CD4-positive, alpha-beta T cell (primary cell): Measurements from ENCODE around the gene TSPAN32. TPM values are rescaled to one million over a fixed set of nuclear protein-coding genes. Genes with fewer than 3 reads are reported as not detected.
A peak's percentile ranks its signal among the peaks of the same experiment; 100 is the strongest.

ENCODE experiments used
- ATAC-seq: fragments of 200-7000 bp; cut with Tn5 transposase; one replicate; pipeline ENCODE4 v1.10.0; 2022; ENCODE audit warnings: mild to moderate bottlenecking; ENCODE audit not compliant: poor library complexity
- CTCF ChIA-PET: fragments of 350-600 bp; sonication (Branson Sonifier 250); formaldehyde crosslinking; loops from one replicate; lab custom pipeline; 2021; ENCODE audit warnings: antibody characterized with exemption, inconsistent platforms; lab: Charles Lee
- POLR2A ChIA-PET: fragments of 350-600 bp; sonication (Branson Sonifier 250); formaldehyde crosslinking; loops from one replicate; lab custom pipeline; 2021; ENCODE audit warnings: antibody characterized with exemption, inconsistent platforms; lab: Charles Lee
- DNase-seq, 14 experiments: peaks; one replicate each; pipeline ENCODE4 v3.0.0-alpha.2; 2013 to 2020; ENCODE audit warnings: mixed read lengths in 2 of 14
- H3K27ac ChIP-seq, 2 donors: one replicate each; pipeline versions ENCODE4 v1.5.1 to v1.7.0; 2013; ENCODE audit warnings: low read length in 2 of 2, low read depth in 1 of 2, mild to moderate bottlenecking in 1 of 2
- H3K27me3 ChIP-seq, 2 experiments: 1 replicate in 1 of 2; 2 replicates in 1 of 2; pipeline versions ENCODE4 v1.6.1 to v1.7.0; 2013; ENCODE audit warnings: low read length in 2 of 2, control low read depth in 1 of 2, mild to moderate bottlenecking in 1 of 2, moderate library complexity in 1 of 2; ENCODE audit not compliant: insufficient read depth in 2 of 2, control insufficient read depth in 1 of 2
- H3K36me3 ChIP-seq: one replicate; pipeline ENCODE4 v1.6.1; 2013; ENCODE audit warnings: low read length, control low read depth; ENCODE audit not compliant: insufficient read depth
- H3K4me1 ChIP-seq: one replicate; pipeline ENCODE4 v1.6.1; 2013; ENCODE audit warnings: low read length, control low read depth; ENCODE audit not compliant: insufficient read depth
- H3K4me3 ChIP-seq: one replicate; pipeline ENCODE4 v1.5.1; 2013; ENCODE audit warnings: mild to moderate bottlenecking, low read length, moderate library complexity
- H3K9me3 ChIP-seq, 2 experiments: 1 replicate in 1 of 2; 2 replicates in 1 of 2; pipeline versions ENCODE4 v1.6.1 to v1.7.0; 2013; ENCODE audit warnings: low read length in 2 of 2, mild to moderate bottlenecking in 2 of 2, control low read depth in 1 of 2, moderate library complexity in 1 of 2; ENCODE audit not compliant: control insufficient read depth in 1 of 2, insufficient read depth in 1 of 2
- H3K27ac Mint-ChIP-seq: one replicate; pipeline ENCODE4 v1.8.0; 2020; ENCODE audit warnings: mixed read lengths
- H3K27me3 Mint-ChIP-seq: one replicate; pipeline ENCODE4 v1.8.0; 2021; ENCODE audit warnings: mixed read lengths
- H3K36me3 Mint-ChIP-seq: one replicate; pipeline ENCODE4 v1.8.0; 2021; ENCODE audit warnings: low read depth, mixed read lengths
- H3K4me1 Mint-ChIP-seq: one replicate; pipeline ENCODE4 v1.8.0; 2021; ENCODE audit warnings: low read depth, mixed read lengths
- H3K4me3 Mint-ChIP-seq: one replicate; pipeline ENCODE4 v1.8.0; 2020; ENCODE audit warnings: mild to moderate bottlenecking, mixed read lengths
- H3K9me3 Mint-ChIP-seq: one replicate; pipeline ENCODE4 v1.8.0; 2020; ENCODE audit warnings: mixed read lengths
- intact Hi-C, 2 experiments: fragments of 100-400 bp; cut with DNase I in 1 of 2; cut with micrococcal nuclease in 1 of 2; formaldehyde crosslinking; loops; one replicate each; pipeline versions ENCODE4 v1.15.1 to v1.9.0; 2023 to 2025; cut with DNase I, micrococcal nuclease
- total RNA-seq, 174 experiments: library from RNA in 2 of 174; stranded (reverse) in 2 of 174; gene quantifications; one replicate each; pipeline ENCODE4 v1.2.3 and lab custom pipeline; 2021 to 2026
- TF ChIP-seq, protein P1 (sequence below): fragments of 200-600 bp; IDR thresholded peaks from one replicate; pipeline ENCODE4 v1.8.0; 2022; ENCODE audit warnings: antibody characterized with exemption, mild to moderate bottlenecking

The TSPAN32 gene
- total RNA-seq, 2 experiments from 2014 or later, result 81.8 TPM

DNA sequence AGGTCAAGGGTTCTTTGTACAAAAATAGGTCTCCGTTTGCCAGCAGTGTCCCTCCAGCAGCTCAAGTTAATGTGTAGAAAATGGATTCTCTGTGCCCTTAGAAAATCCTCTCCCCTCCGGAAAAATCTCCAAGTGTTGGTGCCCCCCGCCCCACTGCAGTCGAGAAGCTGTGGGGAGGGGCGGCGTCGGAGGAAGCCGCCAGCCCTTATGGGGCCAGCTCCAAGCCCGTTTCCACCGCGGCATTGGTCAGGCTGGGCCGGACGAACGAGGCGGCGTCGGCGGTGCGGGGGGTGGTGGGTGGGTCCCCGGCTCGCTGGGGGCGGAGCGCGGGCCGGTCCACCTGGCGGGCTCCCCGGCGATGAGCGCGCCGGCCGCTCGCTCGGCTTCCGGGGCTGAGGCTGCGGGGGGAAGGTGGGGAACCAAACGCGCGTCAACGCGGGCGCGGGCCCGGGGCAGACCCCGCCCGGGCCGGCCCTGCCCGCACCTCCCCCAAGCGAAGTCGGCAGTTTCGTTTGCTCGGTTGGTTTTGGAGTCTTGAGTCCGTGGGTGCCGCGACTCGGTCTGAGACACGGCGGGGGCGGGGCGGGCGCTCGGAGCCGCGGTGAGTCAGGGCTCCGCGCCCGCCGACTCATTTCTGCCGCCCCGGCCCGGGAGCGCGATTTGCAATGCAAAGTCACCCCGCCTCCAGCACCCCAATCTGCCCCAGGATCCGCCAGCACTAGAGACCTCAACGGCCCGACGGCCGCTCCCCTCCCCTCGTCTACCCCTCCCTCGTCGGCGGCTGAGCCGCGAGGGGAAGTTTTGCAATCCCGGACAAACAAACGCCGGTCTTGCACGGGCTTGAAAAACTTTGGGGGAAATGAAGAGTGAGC lies 32.8 kb upstream of the TSPAN32 start:
- CTCF ChIA-PET, result no interaction called here
- peaks cover 54% of the 10 kb centered on the region for H3K4me1 ChIP-seq
- peak; percentile 27 for ATAC-seq

DNA sequence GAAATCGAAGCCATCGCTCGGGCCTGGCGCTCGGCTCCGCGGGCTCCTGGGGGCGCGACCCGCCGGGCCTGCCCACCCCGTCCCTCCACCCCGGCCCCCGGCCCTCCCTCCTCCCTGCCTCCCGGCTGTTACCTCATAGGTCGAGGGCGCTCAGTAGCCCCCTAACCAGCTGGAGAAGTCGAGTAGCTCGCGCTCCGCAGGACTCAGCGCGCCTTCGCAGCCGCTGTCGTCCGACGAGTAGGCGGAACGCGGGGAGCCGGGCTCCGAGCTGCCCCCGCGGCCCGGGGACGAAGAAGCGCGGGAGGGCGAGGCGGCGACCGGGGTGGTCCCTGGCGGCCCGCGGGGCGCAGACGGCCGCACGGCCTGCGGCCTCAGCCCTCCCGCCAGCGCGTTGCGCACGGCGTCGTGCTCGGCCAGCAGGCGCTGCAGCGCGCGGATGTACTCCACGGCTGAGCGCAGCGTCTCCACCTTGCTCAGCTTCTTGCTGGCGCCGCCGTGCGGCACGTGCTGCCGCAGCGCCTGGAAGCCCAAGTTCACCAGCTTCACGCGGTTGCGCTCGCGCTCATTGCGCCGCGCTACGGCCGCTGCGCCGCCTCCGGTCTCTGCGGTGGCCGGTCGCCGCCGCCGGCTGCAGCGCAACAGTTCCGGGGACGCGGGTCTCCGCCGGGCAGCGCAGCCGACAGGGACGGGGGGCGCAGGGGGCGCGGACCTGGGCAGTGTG lies 32.1 kb upstream of the TSPAN32 start:
- Mint-ChIP-seq H3K36me3 (no peaks in the 10 kb centered on the region), H3K9me3 (no peaks in the 10 kb centered on the region), H3K4me3 (no peak overlapping the region), H3K27me3 (peaks cover 42% of the 10 kb centered on the region), H3K27ac (no peak overlapping the region), H3K4me1 (peaks cover 19% of the 10 kb centered on the region)
- H3K9me3 ChIP-seq, result peaks cover 0 to 25% of the 10 kb centered on the region in 2 experiments
- intact Hi-C loops, result loop anchor here in 1 of 2 experiments (2.0 kb wide), 1 partner anchor 73 kb away; no protein-coding TSS in a partner anchor
- peaks cover 54% of the 10 kb centered on the region for H3K4me1 ChIP-seq
- ATAC-seq (peak; percentile 65), DNase-seq (peak in 11 of 14 experiments; percentile 13 to 80 (median 33))
- TF ChIP-seq, protein P1, sequence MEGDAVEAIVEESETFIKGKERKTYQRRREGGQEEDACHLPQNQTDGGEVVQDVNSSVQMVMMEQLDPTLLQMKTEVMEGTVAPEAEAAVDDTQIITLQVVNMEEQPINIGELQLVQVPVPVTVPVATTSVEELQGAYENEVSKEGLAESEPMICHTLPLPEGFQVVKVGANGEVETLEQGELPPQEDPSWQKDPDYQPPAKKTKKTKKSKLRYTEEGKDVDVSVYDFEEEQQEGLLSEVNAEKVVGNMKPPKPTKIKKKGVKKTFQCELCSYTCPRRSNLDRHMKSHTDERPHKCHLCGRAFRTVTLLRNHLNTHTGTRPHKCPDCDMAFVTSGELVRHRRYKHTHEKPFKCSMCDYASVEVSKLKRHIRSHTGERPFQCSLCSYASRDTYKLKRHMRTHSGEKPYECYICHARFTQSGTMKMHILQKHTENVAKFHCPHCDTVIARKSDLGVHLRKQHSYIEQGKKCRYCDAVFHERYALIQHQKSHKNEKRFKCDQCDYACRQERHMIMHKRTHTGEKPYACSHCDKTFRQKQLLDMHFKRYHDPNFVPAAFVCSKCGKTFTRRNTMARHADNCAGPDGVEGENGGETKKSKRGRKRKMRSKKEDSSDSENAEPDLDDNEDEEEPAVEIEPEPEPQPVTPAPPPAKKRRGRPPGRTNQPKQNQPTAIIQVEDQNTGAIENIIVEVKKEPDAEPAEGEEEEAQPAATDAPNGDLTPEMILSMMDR, result no peak
- H3K27ac ChIP-seq, result no peak overlapping the region
- ChIA-PET POLR2A (interaction anchor here (0.9 to 1.7 kb wide), 2 partner anchors 32 to 131 kb away, joined by 3 to 4 read pairs; partner anchors contain the start of genes C11orf21, TSPAN32 and TSSC4), CTCF (no interaction called here)
- peaks cover 29 to 35% of the 10 kb centered on the region in 2 experiments for H3K27me3 ChIP-seq
- no peaks in the 10 kb centered on the region for H3K36me3 ChIP-seq
- H3K4me3 ChIP-seq, result peak overlapping the region; percentile 42

More for the DNA sequence above, 32.8 kb upstream of the TSPAN32 start:
- H3K9me3 ChIP-seq, result peaks cover 0 to 25% of the 10 kb centered on the region in 2 experiments
- Mint-ChIP-seq H3K27ac (no peak overlapping the region), H3K4me1 (peaks cover 19% of the 10 kb centered on the region), H3K9me3 (no peaks in the 10 kb centered on the region), H3K27me3 (peaks cover 37% of the 10 kb centered on the region), H3K36me3 (no peaks in the 10 kb centered on the region), H3K4me3 (peak overlapping the region; percentile 57)
- POLR2A ChIA-PET, result interaction anchor here (1.7 kb wide), 1 partner anchor 33 kb away, joined by 4 read pairs; the partner anchor contains the start of genes C11orf21 and TSPAN32
- H3K4me3 ChIP-seq, result peak overlapping the region; percentile 42
- H3K36me3 ChIP-seq, result no peaks in the 10 kb centered on the region
- DNase-seq, result peak in 10 of 14 experiments; percentile 11 to 74 (median 48)
- intact Hi-C loops, result loop anchor here in 1 of 2 experiments (2.0 kb wide), 1 partner anchor 72 kb away; no protein-coding TSS in a partner anchor
- peaks cover 29 to 35% of the 10 kb centered on the region in 2 experiments for H3K27me3 ChIP-seq
- no peak overlapping the region for H3K27ac ChIP-seq
- TF ChIP-seq, protein P1, result no peak

DNA sequence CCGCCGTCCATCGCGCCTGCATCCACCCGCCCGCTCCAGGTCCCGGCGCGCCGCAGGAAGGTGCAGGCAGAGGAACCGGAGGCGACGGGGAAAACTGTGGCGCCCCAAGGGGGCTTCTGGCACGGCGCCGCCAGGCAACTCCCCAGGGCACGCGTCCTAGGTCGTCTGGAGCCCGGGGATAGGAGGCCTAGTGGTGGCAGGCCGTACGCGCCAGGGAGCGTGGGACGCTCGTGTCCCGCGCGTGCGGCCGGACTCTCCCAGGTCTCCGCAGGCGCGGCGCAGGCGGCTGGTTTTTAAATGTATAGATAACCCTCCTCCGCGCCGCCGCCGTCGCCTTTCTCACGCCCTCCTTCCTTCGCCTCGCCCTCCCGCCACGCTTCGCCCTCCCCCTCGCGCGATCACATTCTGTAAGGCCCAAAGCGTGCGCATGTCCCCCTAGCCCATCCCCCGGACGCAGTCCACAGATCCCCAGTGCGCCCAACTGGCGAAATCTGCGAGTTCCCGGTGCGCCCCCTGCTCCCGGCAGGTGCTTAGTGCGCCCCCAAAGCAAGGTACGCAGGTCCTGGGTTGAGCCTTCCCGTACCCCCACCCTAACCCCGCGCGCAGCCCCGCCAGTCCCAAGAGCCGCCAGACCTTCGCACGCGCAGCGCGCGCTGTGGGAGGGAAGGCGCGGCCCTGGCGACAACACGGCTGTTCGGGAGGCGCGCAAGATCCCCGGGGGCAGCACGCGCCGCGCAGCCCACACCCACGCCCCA lies 31.3 kb upstream of the TSPAN32 start, which contains the start of gene ASCL2:
Gene ASCL2 (minus strand): TSS at position 267 of the 755 bp plus-strand sequence. CDS start 256 bp downstream, at position 11.
- DNase-seq (peak in 2 of 14 experiments; percentile 19 to 21), ATAC-seq (no peak)
- TF ChIP-seq, protein P1, result no peak
- Mint-ChIP-seq H3K4me1 (peaks cover 15% of the 10 kb centered on the region), H3K36me3 (no peaks in the 10 kb centered on the region), H3K4me3 (peak within 1 kb of the TSS; percentile 62), H3K9me3 (no peaks in the 10 kb centered on the region), H3K27ac (no peak within 1 kb of the TSS), H3K27me3 (peaks cover 39% of the 10 kb centered on the region)
- Histone ChIP-seq H3K27me3 (peaks cover 29 to 35% of the 10 kb centered on the region in 2 experiments), H3K36me3 (no peaks in the 10 kb centered on the region), H3K9me3 (peaks cover 0 to 33% of the 10 kb centered on the region in 2 experiments), H3K27ac (no peak within 1 kb of the TSS), H3K4me1 (peaks cover 49% of the 10 kb centered on the region), H3K4me3 (peak within 1 kb of the TSS; percentile 42)
- ChIA-PET POLR2A (interaction anchor here (0.9 to 1.7 kb wide), 2 partner anchors 32 to 130 kb away, joined by 3 to 4 read pairs; partner anchors contain the start of genes C11orf21, TSPAN32 and TSSC4), CTCF (no interaction called here)
- intact Hi-C loops, result no loop called here
